Measurements from ENCODE around the gene ACKR2.
A peak's percentile ranks its signal among the peaks of the same experiment; 100 is the strongest.

ACKR2 gene

DNA sequence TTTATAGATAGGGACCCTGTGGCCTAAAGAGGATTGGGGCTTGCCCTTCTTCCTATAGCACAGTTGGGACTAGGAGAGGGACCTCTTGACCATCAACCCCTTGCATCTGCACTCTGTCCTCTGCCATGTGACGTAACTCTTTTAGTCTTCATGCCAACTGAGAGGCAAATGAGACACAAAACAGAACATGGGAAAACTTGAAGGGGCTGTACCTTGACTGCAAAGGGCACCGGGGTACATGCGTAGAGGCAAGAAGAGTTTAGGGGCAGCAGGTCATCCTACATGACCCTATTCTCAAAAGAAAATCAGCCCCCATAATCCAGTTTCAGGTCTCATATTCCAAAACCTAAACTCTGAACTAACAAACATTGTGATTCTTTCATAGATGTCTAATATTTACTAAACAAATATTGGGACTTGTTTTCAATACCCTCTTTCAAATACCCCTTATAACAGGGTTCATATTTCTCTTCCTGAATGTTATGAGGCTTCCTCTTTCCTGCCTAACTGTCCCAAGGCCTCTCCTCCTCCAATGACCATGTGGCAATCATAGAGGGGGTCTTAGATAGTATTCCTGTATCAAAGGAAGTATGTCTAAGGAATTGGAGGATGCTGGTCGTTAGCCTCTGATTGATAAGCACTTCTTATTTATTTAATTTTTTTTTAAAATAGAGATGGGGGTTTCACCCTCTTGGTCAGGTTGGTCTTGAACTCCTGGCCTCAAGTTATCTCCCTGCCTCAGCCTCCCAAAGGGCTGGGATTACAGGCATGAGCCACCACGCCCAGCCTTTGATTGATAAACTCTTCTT, 20.6 kb downstream of the ACKR2 start:
- no peak for DNase-seq (ENCODE audit: low spot score)

DNA sequence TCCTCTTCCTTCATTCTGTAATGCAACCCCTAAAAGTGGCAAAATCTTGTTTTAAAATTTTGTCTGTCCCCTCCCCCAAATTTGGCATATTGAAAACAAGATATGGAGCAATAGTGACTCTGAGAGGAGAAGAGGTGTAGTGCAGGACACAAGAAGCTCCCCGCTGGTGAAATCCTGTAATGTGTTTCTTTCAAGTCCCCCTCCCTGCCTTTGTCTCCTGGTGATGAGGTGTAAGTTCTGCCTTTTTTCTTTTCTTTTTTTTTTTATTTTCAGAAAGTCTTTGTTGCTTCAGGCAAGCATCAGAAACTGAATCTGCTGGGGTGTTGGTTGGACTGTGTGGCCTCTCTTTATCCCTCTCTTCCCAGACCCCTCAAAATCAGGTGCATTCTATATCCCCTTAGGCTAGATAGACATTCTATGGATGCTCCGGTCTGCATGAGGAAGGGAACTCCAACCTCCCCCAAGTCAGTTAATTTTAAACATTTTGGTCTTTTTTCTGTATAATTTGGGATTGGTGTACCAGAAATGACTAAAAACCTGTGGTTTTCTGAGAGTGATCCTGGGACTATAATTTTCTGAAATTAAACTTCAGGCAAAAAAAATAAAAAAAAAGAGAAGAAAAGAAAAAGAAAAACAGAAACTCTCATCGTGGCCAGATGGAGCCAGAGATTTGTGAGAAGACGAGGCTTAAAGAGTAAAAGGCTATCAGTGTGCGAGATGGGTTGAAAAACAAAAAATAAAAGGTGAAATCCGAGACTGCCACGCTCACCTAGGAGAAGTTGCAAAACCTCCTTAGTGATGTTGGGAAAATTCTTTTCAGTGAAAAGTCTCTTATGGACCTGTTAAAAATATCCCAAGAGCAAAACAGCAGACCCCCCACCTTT, 21.4 kb downstream of the ACKR2 start:
- no peak for DNase-seq (ENCODE audit: low spot score)

DNA sequence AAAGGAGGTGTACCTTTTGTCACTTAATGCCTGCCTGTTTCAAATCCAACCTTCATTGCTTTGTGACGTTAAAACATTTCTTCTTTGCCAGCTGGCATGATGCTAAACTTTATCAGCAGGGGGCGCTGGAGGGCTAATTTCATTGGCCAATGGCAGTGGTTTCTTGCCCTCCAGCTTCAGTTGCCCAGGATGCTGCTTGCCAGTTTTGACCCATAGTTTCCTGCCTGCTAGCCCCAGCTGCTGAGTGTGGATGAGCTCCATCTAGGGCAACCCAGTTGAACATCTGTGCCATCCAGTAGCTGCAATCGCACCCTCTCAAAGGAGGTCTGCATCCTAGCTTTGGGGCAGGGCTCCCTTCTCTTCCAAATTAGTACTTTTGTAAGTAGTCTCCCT, 22.1 kb downstream of the ACKR2 start:
- DNase-seq (ENCODE audit: low spot score) = peak; percentile 71

GRCh38 chr3:42836150-42837123, 27.2 kb downstream of the ACKR2 start:
- no peak for DNase-seq (ENCODE audit: low spot score)

DNA sequence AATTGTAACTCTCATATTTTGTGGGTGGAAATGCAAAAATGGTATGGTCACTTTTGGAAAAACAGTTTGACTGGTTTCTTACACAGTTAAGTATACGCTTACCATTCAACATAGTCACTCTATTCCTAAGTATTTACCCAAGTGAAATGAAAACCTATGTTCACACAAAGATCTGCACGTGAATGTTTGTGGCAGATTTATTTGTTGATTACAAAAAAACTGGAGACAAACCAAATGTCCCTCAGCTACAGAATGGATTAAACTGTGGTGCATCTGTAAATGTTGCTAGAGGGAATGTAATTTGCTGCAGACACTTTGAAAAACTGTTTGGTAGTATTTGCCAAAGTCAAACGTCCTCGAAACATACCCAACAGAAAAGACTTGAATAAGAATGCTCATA, 29.3 kb downstream of the ACKR2 start:
- no peak for DNase-seq (ENCODE audit: low spot score)

GRCh38 chr3:42839616-42840015, 30.4 kb downstream of the ACKR2 start:
- DNase-seq (ENCODE audit: low spot score) = peak; percentile 67

GRCh38 chr3:42841332-42841731, 32.1 kb downstream of the ACKR2 start:
- no peak for DNase-seq (ENCODE audit: low spot score)

DNA sequence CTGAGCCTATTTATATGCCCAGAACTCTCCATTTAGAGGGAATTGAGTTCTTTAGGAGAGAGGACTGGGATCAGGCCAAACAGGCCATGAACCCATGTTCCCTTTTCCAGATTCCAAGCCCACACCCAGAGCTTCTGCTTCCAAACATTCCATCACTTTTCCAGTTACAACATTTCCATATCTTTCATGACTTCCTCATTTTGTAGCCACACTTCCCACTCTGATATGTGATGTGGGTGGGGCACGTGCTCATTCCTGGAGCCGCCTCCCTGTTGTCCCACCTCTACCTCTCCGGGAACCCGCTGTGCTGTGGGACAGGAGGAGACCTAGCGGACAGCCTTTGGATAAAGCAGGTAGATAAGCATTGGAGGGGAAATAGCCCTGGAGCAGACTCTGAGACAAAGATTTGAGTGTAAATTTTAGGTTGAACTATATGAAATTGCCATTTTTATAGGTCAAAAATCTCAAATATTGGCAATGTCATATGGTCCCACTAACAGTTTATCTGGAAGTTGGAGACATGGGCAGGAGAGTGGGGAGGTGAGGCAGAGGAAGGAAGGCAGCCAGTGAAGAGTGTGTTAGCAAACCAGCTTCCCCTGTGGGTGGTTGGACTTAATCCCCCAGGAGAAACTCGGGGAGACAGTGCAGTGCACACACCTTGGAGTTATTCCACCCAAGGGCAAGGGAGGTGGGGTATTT, 34.6 kb downstream of the ACKR2 start:
- no peak for DNase-seq (ENCODE audit: low spot score)

- no peak for DNase-seq (ENCODE audit: low spot score)
Measured at GRCh38 chr3:42844412-42844713, 35.1 kb downstream of the ACKR2 start.

DNA sequence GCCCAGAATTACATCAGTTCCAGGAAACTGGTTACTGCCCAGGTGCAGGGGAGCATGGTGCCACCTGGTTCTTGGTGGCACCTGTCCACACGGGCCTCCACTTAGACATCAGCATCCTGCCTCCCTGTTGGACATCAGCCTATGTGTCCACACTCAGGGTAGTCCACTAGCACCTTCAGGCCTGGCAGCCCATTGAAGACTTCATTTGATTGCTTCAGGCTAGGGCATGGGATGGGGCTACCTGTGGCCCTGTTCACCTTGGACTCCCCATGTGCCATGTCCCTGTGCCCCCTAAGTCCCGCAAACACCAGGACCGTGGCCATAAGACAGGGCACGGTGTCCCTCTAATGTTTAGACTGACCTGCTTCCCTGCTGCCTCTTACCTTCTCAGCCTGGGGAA, 35.6 kb downstream of the ACKR2 start:
- no peak for DNase-seq (ENCODE audit: low spot score)

GRCh38 chr3:42846685-42847522, 37.7 kb downstream of the ACKR2 start:
- DNase-seq (ENCODE audit: low spot score) = peak; percentile 27

DNA sequence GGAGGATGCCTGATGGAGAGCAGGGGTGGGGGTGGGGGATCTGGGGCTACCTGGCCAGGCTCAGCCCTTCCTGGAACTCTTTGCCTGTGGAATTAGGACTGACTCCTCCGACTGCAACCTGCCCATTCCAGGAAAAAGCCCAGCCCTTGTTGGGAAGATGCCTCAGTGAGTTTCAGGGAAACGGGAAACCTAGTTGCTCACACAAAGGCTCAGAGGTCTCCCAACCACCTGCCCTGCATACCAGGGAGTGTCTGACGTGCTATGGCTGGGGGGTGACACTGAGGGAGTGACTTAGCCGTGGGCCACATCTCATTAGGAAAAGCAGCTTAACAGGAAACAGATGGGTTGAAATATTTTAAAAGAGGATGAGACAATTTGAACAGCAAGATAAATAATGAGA, 38.5 kb downstream of the ACKR2 start:
- no peak for DNase-seq (ENCODE audit: low spot score)

DNA sequence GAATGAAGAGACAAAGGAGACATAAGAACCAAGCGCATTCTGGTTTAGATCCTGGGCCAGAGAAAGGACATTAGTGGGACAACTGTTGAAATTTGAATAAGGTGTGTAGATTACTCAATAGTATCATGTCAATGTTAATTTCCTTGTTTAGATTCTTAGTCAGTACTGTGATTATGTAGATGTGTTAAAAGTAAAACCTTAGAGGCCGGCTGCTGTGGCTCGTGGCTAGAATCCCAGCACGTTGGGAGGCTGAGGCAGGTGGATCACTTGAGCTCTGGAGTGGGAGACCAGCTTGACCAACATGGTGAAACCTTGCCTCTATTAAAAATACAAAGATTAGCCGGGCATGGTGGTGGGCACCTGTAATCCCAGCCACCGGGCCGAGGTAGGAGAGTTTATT, 39.8 kb downstream of the ACKR2 start:
- no peak for DNase-seq (ENCODE audit: low spot score)

- DNase-seq (ENCODE audit: low spot score) = no peak
Measured at GRCh38 chr3:42850263-42850662, 41.0 kb downstream of the ACKR2 start.

DNA sequence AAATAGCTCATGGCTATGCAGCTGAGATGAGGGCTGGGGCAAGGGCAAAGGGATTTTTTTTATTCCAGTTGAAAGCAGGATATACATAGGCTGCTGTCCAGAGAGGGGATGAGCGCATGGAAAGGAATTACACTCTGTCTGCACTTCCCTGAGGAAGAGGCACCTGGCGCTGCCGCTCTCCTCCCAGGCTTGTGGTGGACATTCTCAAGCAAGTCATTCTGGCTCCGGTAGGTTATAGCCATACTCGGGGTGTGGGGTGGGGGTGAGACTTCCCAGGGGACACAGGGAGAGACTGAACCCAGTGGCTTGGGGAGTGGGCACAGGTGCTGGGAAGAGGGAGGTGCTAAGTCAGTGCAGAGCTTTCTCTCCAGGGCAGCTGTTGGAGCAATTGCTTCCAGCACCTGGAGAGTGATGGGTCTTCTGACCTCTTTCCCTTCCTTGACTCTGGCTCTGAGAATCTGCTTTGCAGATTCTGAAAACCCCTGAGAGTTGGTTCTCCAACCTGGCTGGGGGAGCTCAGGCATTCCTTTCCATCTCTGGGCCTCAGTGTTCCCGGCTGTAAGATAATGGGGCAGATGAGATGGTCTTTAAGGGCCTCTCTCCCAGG, 42.1 kb downstream of the ACKR2 start:
- no peak for DNase-seq (ENCODE audit: low spot score)

DNA sequence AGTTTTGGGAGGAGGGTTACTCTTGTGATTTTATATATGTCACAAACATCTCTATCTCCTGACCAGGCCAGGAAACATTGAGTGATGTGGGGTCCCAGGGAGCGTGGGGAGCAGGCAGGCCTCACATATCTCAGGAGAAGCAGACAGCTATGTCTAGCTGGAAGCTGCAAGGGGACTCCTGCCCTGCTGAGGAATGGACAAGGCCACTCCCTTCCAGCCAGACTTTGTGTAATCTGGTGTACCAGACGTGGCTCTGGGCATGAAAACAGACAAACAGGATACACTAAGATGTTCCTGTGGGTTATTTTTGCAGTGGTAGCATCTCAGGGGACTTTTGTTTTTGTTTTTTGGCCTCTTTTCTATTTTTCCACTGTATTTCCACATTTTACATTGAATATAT, 43.2 kb downstream of the ACKR2 start:
- DNase-seq (ENCODE audit: low spot score) = no peak

- DNase-seq (ENCODE audit: low spot score) = no peak
Measured at GRCh38 chr3:42853056-42853455, 43.8 kb downstream of the ACKR2 start.

DNA sequence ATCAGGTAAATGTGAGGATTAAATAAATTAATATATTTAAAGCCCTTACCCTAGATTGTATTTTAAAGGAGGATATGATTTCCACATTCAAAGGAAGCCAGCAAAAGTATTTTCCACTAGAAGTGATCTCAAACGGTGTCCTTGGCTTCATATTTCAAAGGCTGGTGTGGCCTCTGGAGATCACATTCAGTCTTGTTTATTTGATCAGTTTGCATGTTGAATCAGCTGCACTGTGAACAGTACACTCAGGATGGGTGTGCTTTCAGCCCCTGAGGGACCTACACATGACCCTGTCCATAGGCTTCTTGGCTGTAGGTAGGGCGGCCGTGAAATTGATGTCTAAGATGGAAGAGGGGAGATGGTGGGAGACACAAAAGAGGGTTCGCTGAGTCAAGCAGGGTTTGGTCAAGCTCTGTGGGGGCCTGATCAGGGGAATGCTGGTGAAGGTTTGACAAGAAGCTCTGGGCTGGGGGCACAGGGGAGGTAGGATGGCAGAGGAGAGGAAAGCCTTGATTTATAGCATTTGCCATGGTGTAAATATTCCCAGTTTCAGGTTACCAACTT, 44.6 kb downstream of the ACKR2 start:
- DNase-seq (ENCODE audit: low spot score) = no peak

- DNase-seq (ENCODE audit: low spot score) = no peak
Measured at GRCh38 chr3:42855219-42855546, 45.9 kb downstream of the ACKR2 start.
